H9 (cell line): ENCODE data around the gene VTN. TPM values are rescaled to one million over a fixed set of nuclear protein-coding genes. Genes with fewer than 3 reads are reported as not detected.

ENCODE experiments used
- DNase-seq: peaks from one replicate; pipeline ENCODE4 v3.0.0-alpha.2; 2017
- H2AFZ ChIP-seq: one replicate; pipeline ENCODE4 v1.6.1; 2013; ENCODE audit warnings: mild to moderate bottlenecking, low read length, control low read depth, moderate library complexity
- H2AK5ac ChIP-seq: 2 replicates; pipeline ENCODE4 v1.6.1; 2013; ENCODE audit warnings: low read length, control low read depth, mixed read lengths; ENCODE audit not compliant: insufficient read length
- H2BK120ac ChIP-seq: one replicate; pipeline ENCODE4 v1.6.1; 2013; ENCODE audit warnings: low read depth, mild to moderate bottlenecking, low read length, control low read depth, inconsistent platforms; ENCODE audit not compliant: poor library complexity, severe bottlenecking
- H2BK12ac ChIP-seq: 2 replicates; pipeline ENCODE4 v1.6.1; 2013; ENCODE audit warnings: low read length, control low read depth, mixed read lengths, low read depth; ENCODE audit not compliant: insufficient read length
- H2BK15ac ChIP-seq: 2 replicates; pipeline ENCODE4 v1.6.1; 2013; ENCODE audit warnings: low read depth, low read length, control low read depth
- H2BK20ac ChIP-seq: one replicate; pipeline ENCODE4 v1.6.1; 2013; ENCODE audit warnings: low read depth, mild to moderate bottlenecking, low read length, control low read depth, inconsistent platforms; ENCODE audit not compliant: poor library complexity, severe bottlenecking
- H2BK5ac ChIP-seq: 2 replicates; pipeline ENCODE4 v1.6.1; 2013; ENCODE audit warnings: low read length, control low read depth, mixed read lengths; ENCODE audit not compliant: insufficient read length
- H3K14ac ChIP-seq: 2 replicates; pipeline ENCODE4 v1.6.1; 2013; ENCODE audit warnings: low read length, control low read depth; ENCODE audit not compliant: insufficient read depth
- H3K18ac ChIP-seq: 2 replicates; pipeline ENCODE4 v1.6.1; 2013; ENCODE audit warnings: low read depth, mild to moderate bottlenecking, mixed read lengths, low read length, control low read depth; ENCODE audit not compliant: insufficient read length
- H3K23ac ChIP-seq: 2 replicates; pipeline ENCODE4 v1.6.1; 2013; ENCODE audit warnings: low read length, control low read depth, mixed read lengths, low read depth; ENCODE audit not compliant: insufficient read length
- H3K23me2 ChIP-seq: 2 replicates; pipeline ENCODE4 v1.6.1; 2013; ENCODE audit warnings: low read depth, mild to moderate bottlenecking, mixed read lengths, low read length, control low read depth; ENCODE audit not compliant: insufficient read length, poor library complexity, severe bottlenecking
- H3K27ac ChIP-seq: 2 replicates; pipeline ENCODE4 v1.5.1; 2013; ENCODE audit warnings: low read length, control low read depth, mixed read lengths, low read depth; ENCODE audit not compliant: insufficient read length
- H3K27me3 ChIP-seq: 2 replicates; pipeline ENCODE4 v1.6.1; 2013; ENCODE audit warnings: low read length, control low read depth, inconsistent platforms; ENCODE audit not compliant: insufficient read depth
- H3K4ac ChIP-seq: 2 replicates; pipeline ENCODE4 v1.6.1; 2013; ENCODE audit warnings: low read depth, mild to moderate bottlenecking, control low read depth, inconsistent platforms, low read length, moderate library complexity
- H3K4me1 ChIP-seq: 2 replicates; pipeline ENCODE4 v1.6.1; 2013; ENCODE audit warnings: low read length, control low read depth, inconsistent platforms; ENCODE audit not compliant: insufficient read depth
- H3K4me2 ChIP-seq: 2 replicates; pipeline ENCODE4 v1.6.1; 2013; ENCODE audit warnings: low read length, control low read depth, mixed read lengths; ENCODE audit not compliant: insufficient read length, insufficient read depth
- H3K56ac ChIP-seq: 2 replicates; pipeline ENCODE4 v1.6.1; 2013; ENCODE audit warnings: low read depth, mild to moderate bottlenecking, mixed read lengths, low read length, control low read depth; ENCODE audit not compliant: insufficient read length
- H3K79me1 ChIP-seq: 2 replicates; pipeline ENCODE4 v1.6.1; 2013; ENCODE audit warnings: low read depth, mild to moderate bottlenecking, moderate library complexity, low read length, control low read depth, inconsistent platforms; ENCODE audit not compliant: insufficient read depth, poor library complexity, severe bottlenecking
- H3K79me2 ChIP-seq: 2 replicates; pipeline ENCODE4 v1.6.1; 2013; ENCODE audit warnings: low read length, control low read depth, inconsistent platforms; ENCODE audit not compliant: insufficient read depth
- H3K9ac ChIP-seq: 2 replicates; pipeline ENCODE4 v1.6.1; 2013; ENCODE audit warnings: low read length, control low read depth, mixed read lengths; ENCODE audit not compliant: insufficient read length; ENCODE audit errors: extremely low read depth
- H3K9me3 ChIP-seq: one replicate; pipeline ENCODE4 v1.6.1; 2013; ENCODE audit warnings: low read depth, low read length, inconsistent platforms; ENCODE audit not compliant: control insufficient read depth
- H3T11ph ChIP-seq: one replicate; pipeline ENCODE4 v1.6.1; 2013; ENCODE audit warnings: mild to moderate bottlenecking, low read length, control low read depth, inconsistent platforms
- H4K20me1 ChIP-seq: one replicate; pipeline ENCODE4 v1.6.1; 2013; ENCODE audit not compliant: control insufficient read depth, insufficient read length, insufficient read depth
- H4K5ac ChIP-seq: 2 replicates; pipeline ENCODE4 v1.6.1; 2013; ENCODE audit warnings: low read depth, mild to moderate bottlenecking, mixed read lengths, low read length, control low read depth; ENCODE audit not compliant: insufficient read length
- H4K8ac ChIP-seq: replicated peaks from 2 replicates; pipeline ENCODE4 v1.6.1; 2013; ENCODE audit warnings: low read length, control low read depth, mixed read lengths, low read depth; ENCODE audit not compliant: insufficient read length
- H4K91ac ChIP-seq: 2 replicates; pipeline ENCODE4 v1.6.1; 2013; ENCODE audit warnings: low read depth, mild to moderate bottlenecking, moderate library complexity, mixed read lengths, low read length, control low read depth; ENCODE audit not compliant: insufficient read length
- H3K27ac Mint-ChIP-seq, 3 experiments: 2 replicates in 2 of 3; 3 replicates in 1 of 3; pipeline ENCODE4 v1.8.0; 2020 to 2021; ENCODE audit warnings: mixed read lengths in 3 of 3, mild to moderate bottlenecking in 1 of 3, moderate library complexity in 1 of 3
- H3K27me3 Mint-ChIP-seq: 2 replicates; pipeline ENCODE4 v1.8.0; 2021; ENCODE audit warnings: low read depth, mild to moderate bottlenecking, moderate library complexity, mixed read lengths
- H3K36me3 Mint-ChIP-seq, 3 experiments: 2 replicates in 2 of 3; 3 replicates in 1 of 3; pipeline ENCODE4 v1.8.0; 2020 to 2021; ENCODE audit warnings: low read depth in 3 of 3, mixed read lengths in 3 of 3; ENCODE audit not compliant: insufficient read depth in 1 of 3
- H3K4me1 Mint-ChIP-seq, 2 experiments: 2 replicates each; pipeline ENCODE4 v1.8.0; 2020; ENCODE audit warnings: mixed read lengths in 2 of 2
- H3K4me3 Mint-ChIP-seq, 2 experiments: 2 replicates in 1 of 2; 3 replicates in 1 of 2; pipeline ENCODE4 v1.8.0; 2020 to 2021; ENCODE audit warnings: mild to moderate bottlenecking in 2 of 2, mixed read lengths in 2 of 2, moderate library complexity in 1 of 2
- H3K9me3 Mint-ChIP-seq, 2 experiments: 2 replicates in 1 of 2; 3 replicates in 1 of 2; pipeline ENCODE4 v1.8.0; 2020; ENCODE audit warnings: mild to moderate bottlenecking in 2 of 2, mixed read lengths in 2 of 2, moderate library complexity in 1 of 2
- CTCF ChIP-seq: fragments of 200-600 bp; sonication (generic); conservative IDR thresholded peaks from 3 replicates; pipeline ENCODE4 v1.8.0; 2021; ENCODE audit warnings: antibody characterized with exemption, mild to moderate bottlenecking
- WGBS: extraction: QIAGEN DNeasy Blood & Tissue Kit; methylation state at CpG from one replicate; pipeline ENCODE4 v1.1.7; 2013; ENCODE audit warnings: missing lambda C conversion rate, low lambda C conversion rate, mixed read lengths; ENCODE audit not compliant: insufficient read length; ENCODE audit errors: extremely low coverage; 5-methylcytosine and 5-hydroxymethylcytosine counted together
- total RNA-seq: library from RNA; stranded (reverse); gene quantifications from 2 replicates; pipeline ENCODE4 v1.2.1, GENCODE V29; 2021

Gene VTN
- total RNA-seq, 1 experiment from 2014 or later: not detected

DNA sequence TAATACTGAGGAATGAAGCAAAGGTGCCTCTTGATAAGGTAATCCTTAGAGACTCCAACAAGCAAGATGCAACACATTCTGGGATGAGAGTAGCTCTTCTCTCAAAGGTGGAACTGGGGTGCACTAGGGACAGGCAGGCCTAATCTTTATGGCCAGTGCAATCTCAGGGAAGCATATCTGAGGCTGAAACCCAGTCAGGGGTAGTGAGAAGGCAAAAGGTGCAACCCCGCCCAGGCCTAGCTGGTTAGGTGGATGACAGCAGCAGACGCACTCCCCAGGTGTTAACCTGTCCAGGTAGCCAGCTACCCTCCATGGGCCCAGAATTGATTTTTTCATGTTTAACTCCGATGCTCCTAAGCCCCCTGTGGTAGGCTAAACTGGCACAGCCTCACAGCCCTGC, 45.8 kb upstream of the VTN start:
- no peak overlapping the region for H2BK15ac ChIP-seq

More for the DNA sequence above, 45.8 kb upstream of the VTN start:
- Histone ChIP-seq H4K91ac (no peak overlapping the region), H3K14ac (no peak overlapping the region), H2BK12ac (no peak overlapping the region), H3K27me3 (peaks cover 19% of the 10 kb centered on the region; the same call in 1 of the 2 replicates), H2BK5ac (no peak overlapping the region), H3K56ac (no peak overlapping the region), H3K23me2 (no peaks in the 10 kb centered on the region), H3K18ac (no peak overlapping the region), H4K5ac (no peak overlapping the region), H3K79me1 (no peaks in the 10 kb centered on the region), H4K8ac (no peak overlapping the region), H2BK20ac (no peak overlapping the region), H3K9me3 (no peaks in the 10 kb centered on the region), H3K9ac (no peak overlapping the region), H4K20me1 (no peaks in the 10 kb centered on the region), H3K4me1 (peaks cover 3% of the 10 kb centered on the region; the same call in 1 of the 2 replicates), H3K27ac (no peak overlapping the region), H3K79me2 (no peaks in the 10 kb centered on the region), H2AK5ac (no peak overlapping the region), H3K23ac (no peak overlapping the region), H3T11ph (no peak overlapping the region), H2AFZ (no peak overlapping the region), H2BK120ac (no peak overlapping the region), H3K4ac (no peak overlapping the region), H3K4me2 (no peak overlapping the region)
- TF ChIP-seq CTCF: no peak
- peaks cover 26 to 27% of the 10 kb centered on the region in 2 experiments for H3K4me1 Mint-ChIP-seq
- no peak overlapping the region for H3K4me3 Mint-ChIP-seq
- H3K9me3 Mint-ChIP-seq: peaks cover 0 to 2% of the 10 kb centered on the region in 2 experiments; a peak in 1 of 5 replicates
- peaks cover 83% of the 10 kb centered on the region for H3K27me3 Mint-ChIP-seq
- WGBS: no CpG with 5 or more reads among the region's 3 CpGs
- no peaks in the 10 kb centered on the region; a peak in 1 of 7 replicates for H3K36me3 Mint-ChIP-seq
- no peak overlapping the region for H3K27ac Mint-ChIP-seq
- DNase-seq: no peak
